Retina (tissue), 1 donor: ENCODE data around the gene EPHA4.

Experiments
- DNase-seq: peaks from one replicate; pipeline ENCODE4 v3.0.0-alpha.2; 2016

Gene EPHA4

DNA sequence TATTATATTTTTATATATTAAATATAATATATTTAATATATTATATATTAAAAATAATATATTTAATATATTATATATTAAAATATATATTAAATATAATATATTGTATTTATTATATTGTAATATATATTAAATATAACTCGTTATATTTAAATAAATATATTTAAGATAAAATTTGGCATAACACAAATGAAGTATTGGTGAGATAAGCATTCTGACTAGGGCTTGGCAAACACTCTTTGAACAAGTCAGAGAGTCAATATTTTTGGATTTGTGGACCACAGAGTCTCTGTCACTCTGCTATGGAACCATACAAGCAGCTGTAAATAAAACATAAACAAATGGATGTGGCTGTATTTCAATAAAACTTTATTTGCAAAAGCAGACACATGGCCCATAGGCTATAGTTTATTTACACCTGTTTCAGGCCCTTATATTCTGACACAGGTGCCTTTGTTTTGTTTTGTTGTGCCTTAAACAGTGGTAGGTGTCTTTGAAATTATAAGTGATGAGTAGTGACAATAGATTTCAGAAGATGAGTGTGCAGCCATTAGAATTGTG is 190.1 kb downstream of the EPHA4 start:
- no peak for DNase-seq

DNA sequence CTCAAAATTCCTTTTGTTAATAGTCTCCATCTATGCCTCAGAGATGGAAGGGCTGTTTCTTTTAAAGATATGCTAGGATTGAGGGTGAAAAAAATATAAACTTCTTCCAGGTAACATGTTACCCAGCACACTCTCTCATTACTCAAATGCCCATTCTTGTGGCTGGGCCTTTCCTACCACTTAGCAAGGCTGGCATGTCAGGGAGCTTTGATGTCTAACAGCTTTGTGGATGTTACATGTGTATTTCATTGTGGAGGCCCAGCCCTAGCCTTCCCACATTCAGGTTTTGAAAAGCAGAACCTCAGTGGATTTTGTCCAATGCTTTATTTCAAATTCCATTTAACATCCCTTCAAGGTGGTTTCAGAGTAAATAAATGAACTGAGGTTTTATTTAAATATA is 191.4 kb downstream of the EPHA4 start:
- DNase-seq, result no peak

DNA sequence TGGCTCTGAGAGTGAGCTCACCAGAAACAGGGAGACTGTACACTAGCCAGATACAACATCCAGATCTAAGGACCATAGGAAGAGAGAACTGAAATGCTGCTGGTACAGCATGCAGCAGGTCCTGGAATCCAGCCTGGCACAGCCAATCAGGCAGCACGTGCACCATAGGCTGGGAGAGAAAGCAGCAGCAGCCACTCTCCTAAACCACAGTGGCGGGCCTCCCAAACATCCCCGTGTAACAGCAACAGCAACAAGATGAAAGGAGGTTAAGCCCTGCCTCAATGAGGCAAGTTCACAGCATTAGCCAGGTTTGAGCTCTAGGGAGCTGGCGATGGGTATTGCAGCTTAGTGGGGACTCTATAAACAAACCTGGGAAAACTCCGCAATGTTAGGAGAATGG is 192.0 kb downstream of the EPHA4 start:
- DNase-seq, result no peak

DNA sequence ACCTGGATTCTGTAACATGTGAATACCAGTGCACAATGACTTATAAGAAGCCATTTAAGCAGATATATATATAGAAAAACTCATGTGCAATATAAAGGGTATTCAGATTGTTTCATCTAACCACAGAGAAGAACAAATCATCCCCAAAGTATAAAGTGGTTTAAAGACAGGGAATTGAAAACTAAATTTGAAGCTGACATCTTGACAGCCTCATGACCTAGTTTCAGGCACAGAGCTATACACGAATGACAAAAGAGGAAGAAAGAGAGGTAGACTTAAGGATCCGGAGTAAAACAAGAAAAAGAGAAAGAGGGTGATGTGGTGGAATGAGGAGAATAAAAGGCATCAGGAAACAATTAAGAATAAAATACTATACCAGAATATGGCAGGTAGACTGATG is 194.5 kb downstream of the EPHA4 start:
- no peak for DNase-seq

DNA sequence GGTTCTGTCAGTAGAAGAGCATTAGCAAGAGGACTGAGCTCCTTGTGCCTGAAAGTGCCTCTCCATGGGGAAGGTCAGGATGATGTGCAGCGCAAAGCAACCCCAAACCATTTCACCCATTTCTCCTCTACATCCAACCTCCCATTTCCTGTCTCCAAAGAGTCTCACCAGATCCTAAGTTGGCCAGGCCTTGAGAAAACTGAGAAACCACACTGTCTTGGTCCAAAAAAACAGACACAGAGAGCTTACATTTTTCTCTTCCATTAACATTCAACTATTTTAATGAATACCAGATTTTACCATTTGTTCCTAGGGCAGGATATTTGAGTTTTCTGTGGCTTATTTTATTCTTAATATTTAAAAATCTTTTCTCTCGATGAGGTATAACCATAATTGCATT is 195.0 kb downstream of the EPHA4 start:
- no peak for DNase-seq

DNA sequence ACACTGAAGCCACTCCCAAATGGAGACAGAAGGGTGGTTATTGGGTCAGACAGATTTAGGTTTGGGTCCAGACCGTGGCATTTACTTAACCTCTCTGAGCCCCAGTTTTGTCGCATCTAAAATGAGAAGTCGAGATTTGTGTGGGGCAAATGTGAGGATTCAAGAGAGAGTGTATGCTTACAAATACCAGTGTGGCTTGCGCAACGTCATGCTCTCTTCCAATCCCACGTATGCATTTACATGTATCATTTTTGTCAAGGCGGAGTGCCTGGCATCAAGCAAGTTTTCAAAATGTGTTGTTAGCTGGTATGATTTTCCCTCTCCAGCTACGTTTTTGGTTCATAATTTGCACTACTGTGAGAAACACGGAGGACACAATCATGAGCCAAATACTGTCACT is 197.9 kb downstream of the EPHA4 start:
- DNase-seq, result no peak

DNA sequence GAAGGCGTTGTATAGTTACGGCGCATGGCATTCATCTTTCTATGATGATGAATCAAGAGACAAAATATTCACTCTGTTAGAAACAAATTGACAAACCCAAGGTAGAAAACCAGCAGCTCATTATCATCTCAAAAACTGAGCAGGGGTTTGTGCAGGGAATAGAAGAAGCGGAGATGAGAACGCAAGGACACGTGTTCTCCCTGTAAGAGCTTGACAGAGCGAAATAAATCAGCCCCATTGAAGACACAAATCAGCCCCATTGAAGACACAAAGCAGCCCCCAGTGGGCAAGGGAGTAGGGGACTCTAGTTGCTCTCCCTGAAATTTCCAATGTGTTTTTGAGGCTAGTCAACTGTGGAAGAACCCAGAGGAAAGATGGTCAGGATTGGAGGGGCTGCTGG is 199.2 kb downstream of the EPHA4 start:
- DNase-seq, result no peak

DNA sequence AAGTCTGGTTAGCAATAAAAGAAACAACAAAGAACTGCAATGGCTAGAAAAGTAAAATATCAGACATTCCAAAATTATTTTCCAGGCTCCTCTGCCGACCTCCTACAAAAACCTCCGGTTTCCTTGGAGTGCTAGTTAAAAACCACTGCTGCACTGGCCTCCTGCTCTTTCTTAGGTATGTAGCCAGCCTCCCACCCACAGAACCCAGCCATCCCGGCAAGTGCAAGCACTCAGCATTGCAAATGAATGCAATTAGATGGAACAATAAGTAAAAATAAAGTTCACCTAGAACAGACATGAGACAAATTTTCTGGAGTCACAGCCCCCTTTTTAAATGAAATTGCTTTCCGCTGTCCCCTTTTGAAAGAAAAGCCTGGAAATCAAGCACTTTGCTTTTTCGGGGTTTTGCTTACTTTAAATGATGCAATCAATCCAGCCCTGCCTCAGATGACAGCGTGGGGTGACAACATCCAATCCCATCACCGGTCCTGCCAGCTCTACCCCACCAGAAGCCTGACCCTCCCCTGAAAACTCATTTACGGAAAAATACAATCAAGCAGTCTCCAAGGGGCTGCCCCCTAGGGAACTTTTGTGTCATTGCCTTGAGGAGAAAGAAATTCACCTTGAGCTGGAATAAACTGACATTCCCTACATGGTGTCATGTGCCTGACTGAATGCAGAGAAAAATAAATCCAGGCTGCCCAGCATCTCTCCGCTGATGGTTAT is 199.8 kb downstream of the EPHA4 start:
- peak; percentile 16 for DNase-seq

DNA sequence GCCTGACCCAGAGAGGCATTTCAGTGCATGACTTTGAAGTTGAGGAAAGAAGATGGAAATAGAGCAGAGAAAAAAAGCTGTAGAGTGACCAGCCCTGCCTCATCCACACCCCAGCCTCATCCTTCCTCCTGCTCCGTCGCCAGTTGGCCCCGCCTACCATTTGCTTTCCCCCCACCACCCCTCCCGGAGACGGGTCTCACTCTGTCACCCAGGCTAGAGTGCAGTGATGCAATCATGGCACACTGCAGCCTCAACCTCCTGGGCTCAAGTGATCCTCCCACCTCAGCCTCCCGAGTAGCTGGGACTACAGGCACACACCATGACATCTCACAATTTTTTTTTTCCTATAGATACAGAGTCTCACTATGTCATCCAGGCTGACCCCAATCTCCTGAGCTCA is 200.8 kb downstream of the EPHA4 start:
- DNase-seq, result no peak

DNA sequence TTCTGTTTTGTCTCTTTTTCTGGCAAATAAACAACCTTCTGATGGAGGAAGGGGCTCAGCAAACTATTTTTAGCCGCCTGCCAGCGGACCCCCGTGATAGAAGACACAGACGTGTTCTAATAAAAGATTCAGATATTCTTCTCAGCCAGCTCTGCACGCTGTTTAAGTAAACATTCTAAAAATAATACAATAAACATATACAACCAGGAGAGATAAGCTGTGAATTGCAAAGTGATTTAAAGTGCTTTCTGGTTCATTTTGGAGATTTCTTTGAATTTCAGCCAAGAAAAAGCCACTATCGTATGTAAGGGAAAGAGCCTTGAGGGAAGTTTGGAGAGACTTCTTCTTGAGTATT is 201.3 kb downstream of the EPHA4 start:
- DNase-seq, result no peak

DNA sequence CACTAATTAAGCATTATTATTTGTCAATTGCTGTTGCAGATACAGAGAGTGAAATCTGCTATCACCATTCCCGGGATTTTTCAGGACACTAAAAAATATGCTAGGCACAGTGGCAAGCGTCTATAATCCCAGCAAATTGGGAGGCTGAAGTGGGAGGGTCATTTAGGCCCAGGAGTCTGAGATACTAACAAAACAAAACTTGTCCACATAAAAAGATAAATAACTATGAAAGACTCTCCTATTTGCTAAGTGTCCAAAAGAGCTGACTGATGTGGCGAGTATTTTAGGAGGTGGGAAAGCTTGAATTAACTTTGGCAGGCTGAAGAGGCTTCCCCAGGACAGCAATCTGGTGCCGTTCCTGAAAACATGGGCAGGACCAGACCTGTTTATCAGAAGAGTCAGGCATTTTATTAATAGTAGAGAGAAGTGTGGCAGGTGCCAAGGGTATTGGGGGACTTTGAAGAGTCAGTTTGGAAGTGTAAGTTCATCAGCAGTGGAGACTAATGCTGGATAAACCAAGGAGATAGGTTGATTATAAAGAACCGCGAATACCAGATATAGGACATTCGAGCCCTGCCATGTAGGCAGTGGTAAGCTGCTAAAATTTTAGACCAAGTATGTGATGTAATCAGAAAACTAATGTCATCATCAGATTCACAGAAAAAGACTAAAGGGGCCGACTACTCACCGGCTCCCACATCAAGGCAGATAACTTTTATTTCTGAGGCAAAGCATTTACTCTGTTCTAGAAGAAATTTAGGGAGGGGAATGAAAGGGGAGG is 201.8 kb downstream of the EPHA4 start:
- no peak for DNase-seq
